GM10847 (cell line): Measurements from ENCODE around the gene CD81.

Experiments used
- POLR2A ChIP-seq: IDR thresholded peaks from 2 replicates; pipeline ENCODE4 v1.6.1; 2011; ENCODE audit not compliant: insufficient read length; ENCODE audit errors: extremely low read depth

CD81 gene

GRCh38 chr11:2442589-2442988 is 65.5 kb downstream of the CD81 start:
- TF ChIP-seq POLR2A, result no peak

GRCh38 chr11:2443406-2443805 is 66.3 kb downstream of the CD81 start:
- no peak for TF ChIP-seq POLR2A

DNA sequence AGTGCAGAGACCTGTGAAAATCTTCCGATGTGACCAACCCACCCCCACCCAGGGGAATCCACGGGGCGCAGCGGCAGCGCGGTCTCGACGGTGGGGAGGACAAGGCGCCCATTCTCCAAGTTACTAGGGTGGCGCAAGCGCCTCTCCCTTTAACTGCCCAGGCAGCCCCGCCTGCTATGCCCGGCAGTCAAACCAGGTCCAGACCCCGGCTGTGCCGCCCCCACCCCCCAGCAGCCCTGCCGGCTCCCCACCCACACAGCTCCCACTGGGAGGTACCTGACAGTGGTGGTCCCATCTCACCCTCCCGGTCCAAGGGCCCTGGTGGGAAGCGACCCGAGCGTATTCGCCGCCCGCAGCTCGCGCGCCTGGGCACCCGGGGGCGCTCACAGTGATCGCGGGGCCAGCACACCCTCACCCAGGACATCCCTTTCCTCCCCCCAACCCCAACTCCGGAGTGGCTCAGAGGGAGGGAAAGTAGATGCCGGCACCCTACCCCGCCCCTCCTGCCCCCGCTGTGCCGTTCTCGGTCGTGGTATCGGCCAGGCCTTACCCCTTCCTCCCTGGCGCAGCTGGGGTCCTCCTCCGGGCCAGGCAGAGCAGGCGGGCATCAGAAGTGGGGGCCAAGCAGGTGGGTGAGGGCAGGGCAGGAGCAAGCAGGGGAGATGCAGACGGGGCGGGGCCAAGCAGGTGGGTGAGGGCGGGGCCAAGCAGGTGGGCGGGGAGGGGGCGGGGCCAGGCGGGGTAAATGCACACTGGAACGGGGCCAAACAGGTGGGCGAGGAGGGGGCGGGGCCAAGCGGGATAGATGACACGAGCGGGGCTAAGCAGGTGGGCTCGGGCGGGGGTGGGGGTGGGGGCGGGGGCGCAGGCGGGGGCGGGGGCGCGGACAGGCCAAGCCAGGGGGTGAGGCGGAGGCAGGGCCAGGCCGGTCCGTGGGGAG is 67.0 kb downstream of the CD81 start, which contains the start of gene TRPM5:
Gene TRPM5 (minus strand): TSS at position 634 of the 940 bp plus-strand sequence. CDS start 21,478 bp downstream, outside the sequence.
- no peak for TF ChIP-seq POLR2A

DNA sequence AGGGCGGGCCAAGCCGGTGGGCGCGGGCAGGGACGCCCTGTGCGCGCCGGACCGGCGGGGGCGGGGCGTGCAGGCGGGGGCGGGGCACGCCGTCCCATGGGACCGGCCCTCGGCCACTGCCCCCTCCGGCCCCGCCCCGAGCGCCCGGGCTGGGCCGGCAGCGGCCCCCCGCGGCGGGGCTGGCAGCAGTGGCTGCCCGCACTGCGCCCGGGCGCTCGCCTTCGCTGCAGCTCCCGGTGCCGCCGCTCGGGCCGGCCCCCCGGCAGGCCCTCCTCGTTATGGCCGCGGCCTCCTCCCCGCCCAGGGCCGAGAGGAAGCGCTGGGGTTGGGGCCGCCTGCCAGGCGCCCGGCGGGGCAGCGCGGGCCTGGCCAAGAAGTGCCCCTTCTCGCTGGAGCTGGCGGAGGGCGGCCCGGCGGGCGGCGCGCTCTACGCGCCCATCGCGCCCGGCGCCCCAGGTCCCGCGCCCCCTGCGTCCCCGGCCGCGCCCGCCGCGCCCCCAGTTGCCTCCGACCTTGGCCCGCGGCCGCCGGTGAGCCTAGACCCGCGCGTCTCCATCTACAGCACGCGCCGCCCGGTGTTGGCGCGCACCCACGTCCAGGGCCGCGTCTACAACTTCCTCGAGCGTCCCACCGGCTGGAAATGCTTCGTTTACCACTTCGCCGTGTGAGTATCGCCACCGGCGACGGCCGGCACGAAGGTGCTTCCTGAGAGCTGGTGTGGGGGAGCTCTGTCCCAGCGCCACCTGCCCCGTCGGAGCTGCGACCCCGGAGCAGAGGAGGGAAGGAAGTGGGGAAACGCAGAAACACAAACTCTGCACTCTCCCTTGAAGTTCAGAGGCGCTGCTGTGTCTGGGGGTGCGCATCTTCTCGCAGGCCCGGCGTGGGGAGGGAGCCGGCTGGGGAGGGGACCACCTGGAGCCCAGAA is 68.0 kb downstream of the CD81 start, which contains the start of gene KCNQ1:
Gene KCNQ1 (plus strand): TSS at position 188 of the 925 bp plus-strand sequence. CDS start 91 bp downstream, at position 279.
- TF ChIP-seq POLR2A, result no peak

DNA sequence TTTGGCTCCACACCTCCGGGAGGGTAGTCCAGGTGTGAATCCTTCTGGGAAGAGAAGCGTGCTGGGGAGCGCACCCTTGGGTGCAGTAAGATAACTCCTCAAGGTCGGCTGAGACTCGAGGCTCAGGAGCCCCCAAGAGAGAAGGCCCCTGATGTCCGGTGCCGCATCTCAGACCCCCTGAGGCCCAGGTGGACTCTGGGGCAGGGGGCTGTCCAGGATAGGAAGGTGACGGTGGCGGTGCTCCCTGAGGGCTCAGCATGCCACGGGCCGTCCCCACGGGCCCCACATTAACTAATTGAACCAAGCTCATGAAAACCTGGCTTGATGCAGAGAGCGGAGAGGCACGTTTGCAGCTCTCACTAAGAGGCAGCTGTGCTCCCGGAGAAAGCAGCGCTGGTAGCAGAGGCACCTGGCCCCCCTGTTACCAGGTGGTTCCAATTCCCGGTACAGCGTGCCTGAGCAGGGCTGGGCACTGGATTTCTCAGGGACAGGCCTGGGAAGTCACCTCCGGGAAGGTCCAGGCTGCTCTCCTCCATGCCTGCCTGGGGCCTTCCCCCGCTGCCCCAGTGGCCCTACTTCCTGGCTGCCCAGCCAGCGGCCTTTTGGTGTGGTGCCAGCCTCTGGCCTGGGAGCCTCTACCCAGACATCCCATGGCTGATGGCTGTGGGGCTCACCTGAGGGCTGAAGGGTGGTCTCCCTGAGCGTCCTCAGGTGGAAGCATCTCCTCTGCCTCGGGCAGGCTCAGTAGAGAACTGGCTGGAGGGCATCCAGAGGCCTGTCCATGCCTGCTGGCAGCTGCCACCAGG is 68.8 kb downstream of the CD81 start:
- no peak for TF ChIP-seq POLR2A

GRCh38 chr11:2446590-2447252 is 69.6 kb downstream of the CD81 start:
- TF ChIP-seq POLR2A, result no peak
